HepG2 (cell line): ENCODE data around the gene FMNL2. TPM values are rescaled to one million over a fixed set of nuclear protein-coding genes. Genes with fewer than 3 reads are reported as not detected.

ENCODE experiments used
- ATF7-NPFF ChIP-seq: sonication (generic); formaldehyde crosslinking; IDR thresholded peaks from 2 replicates; pipeline ENCODE4 v1.8.1; 2023; ENCODE audit warnings: mild to moderate bottlenecking, low read depth, missing genetic modification reagents, moderate library complexity
- CREBL2 ChIP-seq: sonication (generic); formaldehyde crosslinking; IDR thresholded peaks from 2 replicates; pipeline ENCODE4 v1.8.1; 2023; ENCODE audit warnings: missing genetic modification reagents, mild to moderate bottlenecking, borderline replicate concordance
- CREM ChIP-seq, 2 experiments: sonication (generic) in 1 of 2; formaldehyde crosslinking in 1 of 2; IDR thresholded peaks; 2 replicates each; pipeline versions ENCODE4 v1.4.0 to v1.6.1; 2016 to 2020; ENCODE audit warnings: antibody characterized with exemption in 1 of 2, mild to moderate bottlenecking in 1 of 2, missing genetic modification reagents in 1 of 2
- E2F1 ChIP-seq: sonication (generic); formaldehyde crosslinking; IDR thresholded peaks from 2 replicates; pipeline ENCODE4 v1.5.0; 2020; ENCODE audit warnings: missing genetic modification reagents
- HNRNPL ChIP-seq: fragments of 200-400 bp; formaldehyde crosslinking; IDR thresholded peaks from 2 replicates; pipeline ENCODE4 v1.6.1; 2017; ENCODE audit warnings: mild to moderate bottlenecking, low read depth, low read length
- HNRNPUL1 ChIP-seq: fragments of 200-400 bp; formaldehyde crosslinking; IDR thresholded peaks from 2 replicates; pipeline ENCODE4 v1.6.1; 2017; ENCODE audit warnings: low read depth, mild to moderate bottlenecking, low read length, moderate library complexity
- KDM4B ChIP-seq: sonication (generic); formaldehyde crosslinking; IDR thresholded peaks from 2 replicates; pipeline ENCODE4 v1.4.0; 2020; ENCODE audit warnings: missing genetic modification reagents
- MLXIP ChIP-seq: sonication (generic); formaldehyde crosslinking; IDR thresholded peaks from 2 replicates; pipeline ENCODE4 v1.9.0; 2021; ENCODE audit warnings: missing genetic modification reagents, borderline replicate concordance
- MXD3 ChIP-seq: IDR thresholded peaks from 2 replicates; pipeline ENCODE4 v1.6.1; 2016; ENCODE audit warnings: mild to moderate bottlenecking, missing biosample characterization, missing genetic modification reagents
- NAIF1 ChIP-seq: sonication (generic); formaldehyde crosslinking; IDR thresholded peaks from 2 replicates; pipeline ENCODE4 v1.5.0; 2020; ENCODE audit warnings: mild to moderate bottlenecking, missing genetic modification reagents, borderline replicate concordance
- PHB2 ChIP-seq: fragments of 450-650 bp; IDR thresholded peaks from 2 replicates; pipeline ENCODE4 v1.6.1; 2018; ENCODE audit not compliant: partially characterized antibody
- PRDM15 ChIP-seq: sonication (generic); formaldehyde crosslinking; IDR thresholded peaks from 2 replicates; pipeline ENCODE4 v1.4.0; 2020; ENCODE audit warnings: missing genetic modification reagents
- SMAD1 ChIP-seq: sonication (generic); formaldehyde crosslinking; IDR thresholded peaks from 2 replicates; pipeline ENCODE4 v1.4.0; 2020; ENCODE audit warnings: missing genetic modification reagents, low read depth, mild to moderate bottlenecking, borderline replicate concordance
- TOPORS ChIP-seq: sonication (generic); formaldehyde crosslinking; IDR thresholded peaks from 2 replicates; pipeline ENCODE4 v1.8.0; 2023; ENCODE audit warnings: mild to moderate bottlenecking, missing genetic modification reagents
- XRCC5 ChIP-seq: fragments of 200-400 bp; formaldehyde crosslinking; optimal IDR thresholded peaks from 2 replicates; pipeline ENCODE3; 2017; ENCODE audit warnings: mild to moderate bottlenecking, low read length
- ZNF274 ChIP-seq: sonication (generic); formaldehyde crosslinking; IDR thresholded peaks from 2 replicates; pipeline ENCODE4 v1.5.1; 2020; ENCODE audit warnings: mild to moderate bottlenecking, missing genetic modification reagents
- ZNF292 ChIP-seq: sonication (generic); formaldehyde crosslinking; IDR thresholded peaks from 2 replicates; pipeline ENCODE4 v1.8.1; 2022; ENCODE audit warnings: mild to moderate bottlenecking, low read depth, missing genetic modification reagents, borderline replicate concordance
- ZNF331 ChIP-seq: sonication (generic); formaldehyde crosslinking; IDR thresholded peaks from 2 replicates; pipeline ENCODE4 v1.4.0; 2020; ENCODE audit warnings: missing genetic modification reagents
- ZNF510 ChIP-seq: sonication (generic); formaldehyde crosslinking; IDR thresholded peaks from 2 replicates; pipeline ENCODE4 v1.4.0; 2020; ENCODE audit warnings: low read depth, mild to moderate bottlenecking, missing genetic modification reagents
- ZNF703 ChIP-seq: sonication (generic); formaldehyde crosslinking; IDR thresholded peaks from 2 replicates; pipeline ENCODE4 v1.5.1; 2020; ENCODE audit warnings: missing genetic modification reagents, mild to moderate bottlenecking, moderate library complexity, borderline replicate concordance
- ZNF768 ChIP-seq: sonication (generic); formaldehyde crosslinking; IDR thresholded peaks from 2 replicates; pipeline ENCODE4 v1.4.0; 2020; ENCODE audit warnings: missing genetic modification reagents
- ZSCAN31 ChIP-seq: sonication (generic); formaldehyde crosslinking; IDR thresholded peaks from 2 replicates; pipeline ENCODE4 v1.5.0; 2020; ENCODE audit warnings: low read depth, mild to moderate bottlenecking, missing genetic modification reagents
- polyA plus RNA-seq, 8 experiments: library from polyadenylated mRNA; depleted of rRNA in 3 of 8; stranded (reverse) in 7 of 8; unstranded in 1 of 8; fragments of >200 nt; fragmentation: Illumina TruSeq in 4 of 8; extraction: Trizol in 4 of 8; gene quantifications; 2 replicates each; pipeline versions ENCODE4 v1.2.1 to v1.2.3, GENCODE V29; 2011 to 2016; ENCODE audit warnings: low read depth in 4 of 8, missing spikeins in 1 of 8, mixed read lengths in 1 of 8; ENCODE audit not compliant: insufficient read depth in 1 of 8
- total RNA-seq, 5 experiments: library from RNA; depleted of rRNA; stranded (reverse); fragments of >200 nt; fragmentation: Illumina TruSeq; extraction: Trizol; gene quantifications; 2 replicates each; pipeline ENCODE4 v1.2.3, GENCODE V29; 2016; ENCODE audit warnings: low read depth in 1 of 5

FMNL2 gene
- total and polyA plus RNA-seq, 2 of the 13 experiments (the other 11 are each of a cell fraction or from before 2014, with no cell fraction given) = 66.5 to 67.7 TPM

GRCh38 chr2:152410165-152410597, 75.2 kb downstream of the FMNL2 start (continued):
- TF ChIP-seq MLXIP = peak; percentile 99
- no peak for TF ChIP-seq PRDM15
- no peak for TF ChIP-seq ZNF510 (CRISPR knock-in tag)
- no peak; the same call in 1 of the 2 replicates for TF ChIP-seq ZNF703 (CRISPR knock-in tag)
- TF ChIP-seq E2F1 (CRISPR knock-in tag) = no peak
- TF ChIP-seq ZNF331 (CRISPR knock-in tag) = peak; percentile 95
- TF ChIP-seq MXD3 (CRISPR knock-in tag) = peak; percentile 69; the same call in 1 of the 2 replicates
- no peak for TF ChIP-seq PHB2
- peak; percentile 61; the same call in 1 of the 2 replicates for TF ChIP-seq ATF7-NPFF (CRISPR knock-in tag)
- peak; percentile 88; the same call in 1 of the 2 replicates for TF ChIP-seq ZNF274 (CRISPR knock-in tag)
- TF ChIP-seq CREM (IDR thresholded peaks at IDR 0.05) = no peak
- TF ChIP-seq CREM (CRISPR knock-in tag; IDR thresholded peaks at IDR 0.05) = no peak
- no peak for TF ChIP-seq NAIF1 (CRISPR knock-in tag)
- peak; percentile 84; the same call in 1 of the 2 replicates for TF ChIP-seq KDM4B
- TF ChIP-seq SMAD1 (CRISPR knock-in tag) = no peak
- peak; percentile 98; the same call in 1 of the 2 replicates for TF ChIP-seq ZNF292 (CRISPR knock-in tag)
- TF ChIP-seq TOPORS (CRISPR knock-in tag) = peak; percentile 47; the same call in 1 of the 2 replicates
- 0 out of 2 replicates have a peak, but pooled peaks have one; percentile 39 for TF ChIP-seq CREBL2 (CRISPR knock-in tag)
- TF ChIP-seq XRCC5 = no peak
- TF ChIP-seq HNRNPL = no peak
- TF ChIP-seq ZNF768 (CRISPR knock-in tag) = no peak
- TF ChIP-seq HNRNPUL1 = no peak
- peak; percentile 60; the same call in 1 of the 2 replicates for TF ChIP-seq ZSCAN31
